CD14-positive monocyte (primary cell): Measurements from ENCODE around the gene TNXB. TPM values are rescaled to one million over a fixed set of nuclear protein-coding genes. Genes with fewer than 3 reads are reported as not detected.

Experiments used
- DNase-seq, 3 donors: peaks; one replicate each; pipeline ENCODE4 v3.0.0-alpha.2; 2011 to 2022
- H2AFZ ChIP-seq: 2 replicates; pipeline ENCODE4 v1.6.0; 2012; ENCODE audit warnings: mild to moderate bottlenecking, low read depth, low read length, inconsistent platforms; ENCODE audit not compliant: insufficient read depth, poor library complexity, severe bottlenecking
- H3K27ac ChIP-seq, 2 donors: 1 replicate in 1 of 2; 2 replicates in 1 of 2; pipeline ENCODE4 v1.5.1; 2012 to 2013; ENCODE audit warnings: low read length in 2 of 2, control low read depth in 1 of 2, inconsistent platforms in 1 of 2, low read depth in 1 of 2, mild to moderate bottlenecking in 1 of 2
- H3K27me3 ChIP-seq, 2 donors: one replicate each; pipeline versions ENCODE4 v1.6.0 to v1.6.1; 2011 to 2013; ENCODE audit warnings: low read length in 2 of 2; ENCODE audit not compliant: control insufficient read depth in 2 of 2, insufficient read depth in 2 of 2
- H3K36me3 ChIP-seq, 2 donors: replicated peaks in 1 of 2; 1 replicate in 1 of 2; 2 replicates in 1 of 2; pipeline versions ENCODE4 v1.5.1 to v1.6.1; 2012 to 2013; ENCODE audit warnings: low read length in 2 of 2, control low read depth in 1 of 2, inconsistent platforms in 1 of 2, mild to moderate bottlenecking in 1 of 2; ENCODE audit not compliant: insufficient read depth in 2 of 2, control insufficient read depth in 1 of 2
- H3K4me1 ChIP-seq, 2 donors: 1 replicate in 1 of 2; 2 replicates in 1 of 2; pipeline versions ENCODE4 v1.5.1 to v1.6.1; 2012 to 2013; ENCODE audit warnings: low read length in 2 of 2, control low read depth in 1 of 2, inconsistent platforms in 1 of 2, mild to moderate bottlenecking in 1 of 2, moderate library complexity in 1 of 2; ENCODE audit not compliant: insufficient read depth in 2 of 2, control insufficient read depth in 1 of 2
- H3K4me2 ChIP-seq: replicated peaks from 2 replicates; pipeline ENCODE3; 2012; ENCODE audit warnings: low read length, moderate library complexity, mild to moderate bottlenecking; ENCODE audit not compliant: poor library complexity, severe bottlenecking; ENCODE audit errors: extremely low read depth
- H3K4me3 ChIP-seq, 3 experiments: fragments of 200-600 bp in 1 of 3; sonication (generic) in 1 of 3; replicated peaks in 1 of 3; 1 replicate in 2 of 3; 2 replicates in 1 of 3; pipeline ENCODE4 v1.5.1; 2011 to 2013; ENCODE audit warnings: low read length in 3 of 3, mild to moderate bottlenecking in 3 of 3, control low read depth in 2 of 3, low read depth in 2 of 3, inconsistent platforms in 1 of 3, moderate library complexity in 1 of 3
- H3K79me2 ChIP-seq: 2 replicates; pipeline ENCODE4 v1.6.0; 2012; ENCODE audit warnings: mild to moderate bottlenecking, control low read depth, inconsistent platforms, low read length, moderate library complexity; ENCODE audit not compliant: insufficient read depth
- H3K9ac ChIP-seq: 2 replicates; pipeline ENCODE4 v1.6.0; 2017; ENCODE audit warnings: low read length, mild to moderate bottlenecking; ENCODE audit not compliant: insufficient read depth, poor library complexity, severe bottlenecking
- H3K9me3 ChIP-seq, 2 donors: replicated peaks in 1 of 2; 1 replicate in 1 of 2; 2 replicates in 1 of 2; pipeline versions ENCODE4 v1.5.1 to v1.6.1; 2012 to 2013; ENCODE audit warnings: low read length in 2 of 2, control low read depth in 1 of 2; ENCODE audit not compliant: control insufficient read depth in 1 of 2, insufficient read depth in 1 of 2
- H4K20me1 ChIP-seq: 2 replicates; pipeline ENCODE4 v1.6.0; 2012; ENCODE audit warnings: mild to moderate bottlenecking, low read length, control low read depth, moderate library complexity; ENCODE audit not compliant: insufficient read depth
- H3K27ac Mint-ChIP-seq, 7 donors: one replicate each; pipeline ENCODE4 v1.8.0; 2020; ENCODE audit warnings: mild to moderate bottlenecking in 7 of 7, mixed read lengths in 7 of 7, moderate library complexity in 6 of 7, inconsistent platforms in 2 of 7
- H3K27me3 Mint-ChIP-seq, 3 donors: one replicate each; pipeline ENCODE4 v1.8.0; 2021 to 2022; ENCODE audit warnings: low read depth in 3 of 3, mild to moderate bottlenecking in 3 of 3, mixed read lengths in 3 of 3, moderate library complexity in 3 of 3, inconsistent platforms in 1 of 3
- H3K36me3 Mint-ChIP-seq, 2 donors: one replicate each; pipeline ENCODE4 v1.8.0; 2020; ENCODE audit warnings: mixed read lengths in 2 of 2, inconsistent platforms in 1 of 2, mild to moderate bottlenecking in 1 of 2
- H3K4me1 Mint-ChIP-seq: one replicate; pipeline ENCODE4 v1.8.0; 2020; ENCODE audit warnings: mild to moderate bottlenecking, mixed read lengths
- H3K4me3 Mint-ChIP-seq, 2 donors: one replicate each; pipeline ENCODE4 v1.8.0; 2020; ENCODE audit warnings: mild to moderate bottlenecking in 2 of 2, mixed read lengths in 2 of 2, moderate library complexity in 1 of 2
- H3K9me3 Mint-ChIP-seq, 7 donors: one replicate each; pipeline ENCODE4 v1.8.0; 2020 to 2022; ENCODE audit warnings: mixed read lengths in 7 of 7, mild to moderate bottlenecking in 6 of 7, moderate library complexity in 6 of 7, inconsistent platforms in 2 of 7
- WGBS: methylation state at CpG from one replicate; pipeline ENCODE4 v1.1.5; 2013; ENCODE audit warnings: missing lambda C conversion rate; ENCODE audit not compliant: insufficient coverage; 5-methylcytosine and 5-hydroxymethylcytosine counted together
- intact Hi-C, 2 donors: fragments of 100-400 bp; cut with micrococcal nuclease; formaldehyde crosslinking; loops; one replicate each; pipeline versions ENCODE4 v1.15.0 to v1.15.1; 2023
- polyA plus RNA-seq, 3 donors: library from polyadenylated mRNA; depleted of rRNA in 1 of 3; unstranded in 2 of 3; stranded (reverse) in 1 of 3; fragments of 300-500 nt in 2 of 3; fragments of >200 nt in 1 of 3; fragmentation: Illumina TruSeq in 2 of 3; gene quantifications; 1 replicate in 2 of 3; 2 replicates in 1 of 3; pipeline ENCODE4 v1.2.3, GENCODE V29; 2012 to 2021
- TF ChIP-seq, protein P1 (sequence below): fragments of 200-600 bp; IDR thresholded peaks from one replicate; pipeline ENCODE4 v1.8.0; 2022; ENCODE audit warnings: antibody characterized with exemption, mild to moderate bottlenecking

The TNXB gene
- polyA plus RNA-seq, 3 donors = 1.2 TPM; not detected in 2

DNA sequence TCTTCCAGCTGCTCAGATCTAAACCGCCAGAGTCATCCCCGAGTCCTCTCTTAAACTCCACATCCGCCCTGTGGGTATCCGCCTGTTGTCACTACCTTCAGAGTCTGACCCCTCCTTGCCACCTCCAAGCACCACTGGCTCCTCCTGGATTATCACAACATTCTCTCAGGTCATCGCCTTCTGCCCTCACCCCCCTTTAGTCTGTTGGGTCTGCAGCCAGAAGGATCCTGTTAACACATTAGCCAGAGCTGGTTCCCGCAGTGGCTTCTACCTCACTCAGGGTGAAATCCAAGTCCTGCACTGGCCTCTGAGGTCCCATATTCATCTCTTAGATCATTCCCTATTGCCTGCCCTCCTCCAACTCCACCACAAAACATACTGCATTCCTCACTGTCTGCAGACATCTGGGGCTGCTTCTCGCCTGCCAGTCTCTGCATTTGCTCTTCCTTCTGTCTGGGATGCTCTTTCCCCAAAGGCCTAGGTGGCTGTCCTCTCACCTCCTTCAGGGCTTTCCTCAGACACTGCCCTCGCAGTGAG is 34.1 kb downstream of the TNXB start:
- TF ChIP-seq, protein P1, sequence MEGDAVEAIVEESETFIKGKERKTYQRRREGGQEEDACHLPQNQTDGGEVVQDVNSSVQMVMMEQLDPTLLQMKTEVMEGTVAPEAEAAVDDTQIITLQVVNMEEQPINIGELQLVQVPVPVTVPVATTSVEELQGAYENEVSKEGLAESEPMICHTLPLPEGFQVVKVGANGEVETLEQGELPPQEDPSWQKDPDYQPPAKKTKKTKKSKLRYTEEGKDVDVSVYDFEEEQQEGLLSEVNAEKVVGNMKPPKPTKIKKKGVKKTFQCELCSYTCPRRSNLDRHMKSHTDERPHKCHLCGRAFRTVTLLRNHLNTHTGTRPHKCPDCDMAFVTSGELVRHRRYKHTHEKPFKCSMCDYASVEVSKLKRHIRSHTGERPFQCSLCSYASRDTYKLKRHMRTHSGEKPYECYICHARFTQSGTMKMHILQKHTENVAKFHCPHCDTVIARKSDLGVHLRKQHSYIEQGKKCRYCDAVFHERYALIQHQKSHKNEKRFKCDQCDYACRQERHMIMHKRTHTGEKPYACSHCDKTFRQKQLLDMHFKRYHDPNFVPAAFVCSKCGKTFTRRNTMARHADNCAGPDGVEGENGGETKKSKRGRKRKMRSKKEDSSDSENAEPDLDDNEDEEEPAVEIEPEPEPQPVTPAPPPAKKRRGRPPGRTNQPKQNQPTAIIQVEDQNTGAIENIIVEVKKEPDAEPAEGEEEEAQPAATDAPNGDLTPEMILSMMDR = no peak
- WGBS = 94% methylated on average over 8 of the region's 8 CpGs
- intact Hi-C loops = no loop called here
- Mint-ChIP-seq H3K36me3 (no peaks in the 10 kb centered on the region), H3K4me1 (no peaks in the 10 kb centered on the region), H3K27ac (no peak overlapping the region), H3K9me3 (no peaks in the 10 kb centered on the region), H3K4me3 (no peak overlapping the region), H3K27me3 (peaks cover 6 to 11% (median 10%) of the 10 kb centered on the region in 3 donors)
- no peaks in the 10 kb centered on the region for H4K20me1 ChIP-seq
- no peaks in the 10 kb centered on the region for H3K4me1 ChIP-seq
- no peaks in the 10 kb centered on the region for H3K79me2 ChIP-seq
- H3K9ac ChIP-seq = no peak overlapping the region
- DNase-seq = no peak
- no peak overlapping the region for H2AFZ ChIP-seq
- H3K27me3 ChIP-seq = no peaks in the 10 kb centered on the region
- H3K4me3 ChIP-seq = no peak overlapping the region
- no peaks in the 10 kb centered on the region for H3K36me3 ChIP-seq
- H3K4me2 ChIP-seq = no peak overlapping the region
- H3K9me3 ChIP-seq = no peaks in the 10 kb centered on the region
- H3K27ac ChIP-seq = no peak overlapping the region

DNA sequence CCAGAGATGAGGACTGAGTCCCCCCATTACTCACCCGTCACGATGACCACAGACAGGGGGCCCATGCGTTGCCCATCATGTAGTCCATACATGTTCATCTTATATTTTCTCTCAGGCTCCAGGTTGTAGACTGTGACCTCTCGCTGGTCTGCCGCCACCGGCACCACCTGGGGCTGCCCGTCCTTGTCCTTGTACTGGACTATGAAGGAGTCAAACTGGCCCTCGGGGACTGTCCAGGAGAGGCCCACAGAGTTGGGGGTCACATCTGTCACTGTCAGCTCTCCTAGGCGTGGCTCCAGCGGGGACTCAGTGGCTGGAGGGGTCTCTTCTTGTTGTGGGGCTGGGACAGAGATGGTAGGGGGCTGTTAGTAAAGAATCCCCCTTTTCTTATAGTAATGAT is 35.5 kb downstream of the TNXB start:
- no peaks in the 10 kb centered on the region for H3K36me3 Mint-ChIP-seq
- H3K27me3 ChIP-seq = no peaks in the 10 kb centered on the region
- H3K27me3 Mint-ChIP-seq = peaks cover 6 to 11% (median 10%) of the 10 kb centered on the region in 3 donors
- H3K27ac Mint-ChIP-seq = no peak overlapping the region
- no peaks in the 10 kb centered on the region for H3K4me1 ChIP-seq
- no peaks in the 10 kb centered on the region for H3K9me3 ChIP-seq
- H3K4me2 ChIP-seq = no peak overlapping the region
- H3K4me3 ChIP-seq = no peak overlapping the region
- H3K9me3 Mint-ChIP-seq = no peaks in the 10 kb centered on the region
- WGBS = 94% methylated on average over 8 of the region's 10 CpGs
- H4K20me1 ChIP-seq = no peaks in the 10 kb centered on the region
- no peaks in the 10 kb centered on the region for H3K79me2 ChIP-seq
- TF ChIP-seq, protein P1 = no peak
- H3K27ac ChIP-seq = no peak overlapping the region
- H3K9ac ChIP-seq = no peak overlapping the region
- H2AFZ ChIP-seq = no peak overlapping the region
- H3K36me3 ChIP-seq = no peaks in the 10 kb centered on the region
- no peak for DNase-seq
- intact Hi-C loops = no loop called here
- no peak overlapping the region for H3K4me3 Mint-ChIP-seq
- H3K4me1 Mint-ChIP-seq = no peaks in the 10 kb centered on the region
